BE2C (cell line): ENCODE data around the gene SLC1A5.
A peak's percentile ranks its signal among the peaks of the same experiment; 100 is the strongest.
"Not testable (repeated sequence)": the region's sequence is repeated elsewhere in the genome, so short reads cannot be mapped to it uniquely, and the experiment has no call there.

Experiments
- DNase-seq: peaks from one replicate; pipeline ENCODE4 v3.0.0-alpha.2; 2020
- H3K27me3 ChIP-seq: fragments of 250-450 bp; sonication (Bioruptor Pico); 2 replicates; pipeline ENCODE4 v1.5.1; 2020; ENCODE audit warnings: mild to moderate bottlenecking
- H3K36me3 ChIP-seq: fragments of 250-450 bp; sonication (Bioruptor Pico); 2 replicates; pipeline ENCODE4 v1.5.1; 2020; ENCODE audit warnings: mild to moderate bottlenecking
- H3K4me1 ChIP-seq: fragments of 250-450 bp; sonication (Bioruptor Pico); 2 replicates; pipeline ENCODE4 v1.5.1; 2020
- H3K4me3 ChIP-seq: 2 replicates; pipeline ENCODE4 v1.5.1; 2011; ENCODE audit warnings: low read depth, low read length
- H3K9me3 ChIP-seq: fragments of 250-450 bp; sonication (Bioruptor Pico); 2 replicates; pipeline ENCODE4 v1.5.1; 2020
- TF ChIP-seq, protein P1 (sequence below): IDR thresholded peaks from 2 replicates; pipeline ENCODE4 v1.5.1; 2012; ENCODE audit warnings: mild to moderate bottlenecking, low read depth, low read length

The SLC1A5 gene

DNA sequence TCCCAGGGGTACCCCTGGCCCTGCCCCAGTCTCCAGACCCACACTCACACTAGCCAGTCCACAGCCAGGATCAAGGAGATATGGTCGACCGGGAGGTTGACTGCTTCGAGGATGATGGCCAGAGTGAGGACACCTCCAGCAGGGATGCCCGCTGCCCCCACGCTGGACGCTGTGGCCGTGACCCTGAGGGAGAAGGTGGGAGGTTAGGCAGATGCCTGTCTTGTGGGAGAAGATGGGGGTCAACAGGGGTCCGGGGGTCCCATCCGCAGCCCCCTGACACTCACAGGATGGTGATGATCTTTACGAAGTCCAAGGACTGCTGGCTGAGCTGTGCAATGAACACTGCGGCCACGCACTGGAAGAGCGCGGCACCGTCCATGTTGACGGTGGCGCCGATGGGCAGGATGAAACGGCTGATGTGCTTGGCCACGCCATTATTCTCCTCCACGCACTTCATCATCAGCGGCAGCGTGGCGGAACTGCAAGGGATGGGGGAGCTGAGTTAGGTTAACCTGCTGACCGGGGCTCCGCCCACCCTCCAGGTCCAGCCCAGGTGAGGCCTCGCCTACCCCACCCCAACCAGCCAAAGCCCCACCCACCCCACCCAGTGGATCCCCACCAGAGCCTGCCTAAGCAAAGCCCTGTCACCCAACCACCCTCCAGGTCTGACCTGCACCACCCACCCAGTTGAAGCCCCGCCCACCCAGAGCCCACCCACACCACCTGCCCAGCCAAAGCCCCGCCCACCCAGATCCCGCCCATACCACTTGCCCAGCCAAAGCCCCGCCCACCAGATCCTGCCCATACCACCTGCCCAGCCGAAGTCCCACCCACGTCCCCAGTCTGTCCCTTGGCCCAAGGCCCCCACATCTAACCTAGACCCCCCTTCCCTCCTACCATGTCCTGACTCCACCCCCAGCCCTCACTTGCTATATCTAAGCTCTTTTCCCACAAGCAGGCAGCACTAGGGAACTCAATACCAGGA is 11.2 kb downstream of the SLC1A5 start:
- DNase-seq = no peak
- TF ChIP-seq, protein P1, sequence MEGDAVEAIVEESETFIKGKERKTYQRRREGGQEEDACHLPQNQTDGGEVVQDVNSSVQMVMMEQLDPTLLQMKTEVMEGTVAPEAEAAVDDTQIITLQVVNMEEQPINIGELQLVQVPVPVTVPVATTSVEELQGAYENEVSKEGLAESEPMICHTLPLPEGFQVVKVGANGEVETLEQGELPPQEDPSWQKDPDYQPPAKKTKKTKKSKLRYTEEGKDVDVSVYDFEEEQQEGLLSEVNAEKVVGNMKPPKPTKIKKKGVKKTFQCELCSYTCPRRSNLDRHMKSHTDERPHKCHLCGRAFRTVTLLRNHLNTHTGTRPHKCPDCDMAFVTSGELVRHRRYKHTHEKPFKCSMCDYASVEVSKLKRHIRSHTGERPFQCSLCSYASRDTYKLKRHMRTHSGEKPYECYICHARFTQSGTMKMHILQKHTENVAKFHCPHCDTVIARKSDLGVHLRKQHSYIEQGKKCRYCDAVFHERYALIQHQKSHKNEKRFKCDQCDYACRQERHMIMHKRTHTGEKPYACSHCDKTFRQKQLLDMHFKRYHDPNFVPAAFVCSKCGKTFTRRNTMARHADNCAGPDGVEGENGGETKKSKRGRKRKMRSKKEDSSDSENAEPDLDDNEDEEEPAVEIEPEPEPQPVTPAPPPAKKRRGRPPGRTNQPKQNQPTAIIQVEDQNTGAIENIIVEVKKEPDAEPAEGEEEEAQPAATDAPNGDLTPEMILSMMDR = no peak
- peaks cover 82% of the 10 kb centered on the region for H3K36me3 ChIP-seq
- no peaks in the 10 kb centered on the region for H3K4me1 ChIP-seq
- no peaks in the 10 kb centered on the region for H3K27me3 ChIP-seq
- peaks cover 2% of the 10 kb centered on the region; the same call in 1 of the 2 replicates for H3K9me3 ChIP-seq
- no peak overlapping the region for H3K4me3 ChIP-seq

DNA sequence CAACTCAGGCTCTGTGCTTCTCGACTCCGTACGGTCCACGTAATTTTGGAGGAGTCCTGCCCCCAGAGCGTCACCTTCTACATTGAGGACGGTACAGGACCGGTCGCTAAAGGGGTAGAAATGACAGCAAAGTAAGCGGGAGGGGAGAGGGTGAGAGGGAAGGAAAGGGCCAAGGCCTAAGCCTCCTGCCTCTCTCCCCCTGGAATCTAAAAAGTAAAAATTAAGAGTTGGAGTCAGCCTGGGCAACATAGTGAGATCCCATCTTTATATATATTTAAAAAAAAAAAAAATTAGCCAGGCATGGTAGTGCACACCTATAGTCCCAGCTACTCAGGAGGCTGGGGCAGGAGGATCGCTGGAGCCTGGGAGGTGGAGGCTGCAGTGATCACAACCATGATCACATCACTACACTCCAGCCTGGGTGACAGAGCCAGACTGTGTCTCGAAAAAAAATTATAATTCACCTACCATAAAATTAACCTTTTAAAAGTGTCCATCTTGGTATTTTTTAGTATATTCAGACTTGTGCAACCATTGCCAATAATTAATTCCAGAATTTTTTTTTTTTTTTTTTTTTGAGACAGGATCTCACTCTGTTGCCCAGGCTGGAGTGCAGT is 12.6 kb downstream of the SLC1A5 start:
- DNase-seq = no peak
- H3K27me3 ChIP-seq = no peaks in the 10 kb centered on the region
- H3K4me3 ChIP-seq = no peak overlapping the region
- peaks cover 2% of the 10 kb centered on the region; the same call in 1 of the 2 replicates for H3K9me3 ChIP-seq
- TF ChIP-seq, protein P1 = no peak
- H3K36me3 ChIP-seq = peaks cover 73% of the 10 kb centered on the region
- peaks cover 4% of the 10 kb centered on the region for H3K4me1 ChIP-seq

GRCh38 chr19:46773018-46773399 is 15.4 kb downstream of the SLC1A5 start:
- TF ChIP-seq, protein P1 = no peak
- no peaks in the 10 kb centered on the region for H3K27me3 ChIP-seq
- H3K4me1 ChIP-seq = peaks cover 4% of the 10 kb centered on the region
- H3K36me3 ChIP-seq = peaks cover 45% of the 10 kb centered on the region
- DNase-seq = no peak
- peaks cover 2% of the 10 kb centered on the region; the same call in 1 of the 2 replicates for H3K9me3 ChIP-seq
- H3K4me3 ChIP-seq = no peak overlapping the region

GRCh38 chr19:46772170-46773017 is 16.0 kb downstream of the SLC1A5 start:
- TF ChIP-seq, protein P1 = no peak
- H3K9me3 ChIP-seq = peaks cover 2% of the 10 kb centered on the region; the same call in 1 of the 2 replicates
- H3K4me3 ChIP-seq = no peak overlapping the region
- peaks cover 41% of the 10 kb centered on the region for H3K36me3 ChIP-seq
- no peak for DNase-seq
- no peaks in the 10 kb centered on the region for H3K27me3 ChIP-seq
- H3K4me1 ChIP-seq = peaks cover 4% of the 10 kb centered on the region

- H3K4me1 ChIP-seq, H3K4me3 ChIP-seq, DNase-seq, H3K27me3 ChIP-seq, H3K9me3 ChIP-seq, H3K36me3 ChIP-seq: not testable (repeated sequence)
These were observed 19.6 kb downstream of the SLC1A5 start for GRCh38 chr19:46768746-46769145.

DNA sequence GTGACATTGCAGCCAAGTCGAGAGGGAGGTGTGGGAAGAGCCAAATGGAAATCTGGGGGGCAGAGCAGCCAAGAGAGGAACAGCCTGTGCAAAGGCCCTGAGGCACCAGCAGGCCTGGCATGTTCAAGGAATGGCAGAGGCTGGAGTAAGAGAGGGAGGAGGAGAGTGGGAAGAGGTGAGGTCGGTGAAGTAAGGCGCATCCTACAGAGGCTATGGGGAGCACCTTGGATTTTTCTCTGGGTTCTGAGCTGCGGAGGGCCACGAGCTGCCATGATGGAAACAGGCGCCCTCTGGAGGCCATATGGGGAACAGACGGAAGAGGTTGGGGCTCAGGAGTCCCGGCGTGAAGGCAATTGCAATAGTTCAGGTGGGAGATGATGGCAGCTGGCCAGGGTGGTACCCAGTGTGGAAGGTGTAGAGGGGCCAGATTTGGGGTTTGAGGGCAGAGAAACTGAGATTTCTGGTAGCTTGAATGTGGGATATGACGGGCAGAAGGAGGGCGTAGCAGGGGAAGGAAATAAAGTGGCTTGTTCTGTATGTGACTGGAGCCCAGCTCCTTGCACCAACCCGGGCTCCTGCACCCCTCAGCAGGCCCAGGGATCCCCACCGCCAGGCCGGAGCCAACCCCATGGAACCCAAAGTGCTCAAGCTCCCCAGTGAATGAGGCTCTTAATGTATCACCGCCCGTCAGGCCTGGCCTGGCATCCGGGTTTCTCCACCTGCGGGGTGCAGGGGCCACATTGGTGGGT is 21.7 kb downstream of the SLC1A5 start:
- no peaks in the 10 kb centered on the region for H3K9me3 ChIP-seq
- H3K4me3 ChIP-seq = no peak overlapping the region
- no peaks in the 10 kb centered on the region for H3K27me3 ChIP-seq
- peaks cover under 1% of the 10 kb centered on the region; the same call in 1 of the 2 replicates for H3K36me3 ChIP-seq
- peaks cover 4% of the 10 kb centered on the region for H3K4me1 ChIP-seq
- TF ChIP-seq, protein P1 = peak; percentile 78
- peak; percentile 59 for DNase-seq
